AG09319 (cell line): Measurements from ENCODE around the gene PGLYRP3.

Experiments used
- DNase-seq: peaks from one replicate; pipeline ENCODE4 v3.0.0-alpha.2; 2010; ENCODE audit warnings: low read depth; ENCODE audit errors: extremely low read depth
- CTCF ChIP-seq: IDR thresholded peaks from 2 replicates; pipeline ENCODE4 v1.5.1; 2011; ENCODE audit warnings: low read depth, mild to moderate bottlenecking, inconsistent platforms, low read length, moderate library complexity

PGLYRP3 gene

DNA sequence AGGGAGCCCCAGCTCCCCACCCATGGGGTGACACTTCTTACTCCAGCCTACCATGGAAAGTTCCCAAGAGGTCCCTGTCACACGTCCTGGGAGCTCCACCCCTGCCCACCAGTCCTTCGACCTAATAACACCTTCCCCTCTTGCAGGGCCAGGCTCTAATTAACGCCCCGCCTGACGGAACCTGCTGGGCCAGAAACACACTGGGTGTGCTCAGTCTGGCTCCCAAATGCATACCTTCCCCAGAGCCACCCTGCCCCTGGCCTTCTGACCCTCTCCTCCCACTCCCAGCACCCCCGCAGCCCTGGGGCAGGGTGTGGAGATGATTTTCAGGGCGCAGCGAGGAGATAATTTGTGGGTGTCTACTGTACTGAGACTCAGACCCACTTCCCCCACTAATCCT lies 20.6 kb downstream of the PGLYRP3 start:
- TF ChIP-seq CTCF = no peak
- DNase-seq = no peak

DNA sequence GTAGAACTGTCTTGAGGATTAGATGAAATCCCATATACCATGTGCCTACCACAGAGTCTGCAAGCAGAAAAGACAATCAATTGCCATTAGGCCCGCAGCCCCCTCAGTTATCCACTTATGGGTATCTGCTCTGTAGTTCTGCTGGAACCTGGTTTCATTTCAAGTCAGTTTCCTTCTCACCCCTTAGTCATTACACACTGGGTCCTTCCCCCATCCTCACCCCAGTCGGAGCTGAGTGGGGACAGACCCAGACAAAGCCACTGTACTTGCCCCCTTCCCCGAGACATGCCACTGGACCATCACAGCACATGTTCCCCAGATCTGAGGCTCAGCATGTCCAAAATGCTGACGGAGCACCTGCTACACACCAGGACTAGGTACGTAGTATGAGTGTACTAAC lies 21.2 kb downstream of the PGLYRP3 start:
- TF ChIP-seq CTCF = no peak
- no peak for DNase-seq

GRCh38 chr1:153288634-153289275 lies 24.0 kb downstream of the PGLYRP3 start:
- DNase-seq = no peak
- peak; percentile 25 for TF ChIP-seq CTCF

- no peak for DNase-seq
- TF ChIP-seq CTCF = peak; percentile 13
Observed at GRCh38 chr1:153277852-153278251, 34.9 kb downstream of the PGLYRP3 start.

DNA sequence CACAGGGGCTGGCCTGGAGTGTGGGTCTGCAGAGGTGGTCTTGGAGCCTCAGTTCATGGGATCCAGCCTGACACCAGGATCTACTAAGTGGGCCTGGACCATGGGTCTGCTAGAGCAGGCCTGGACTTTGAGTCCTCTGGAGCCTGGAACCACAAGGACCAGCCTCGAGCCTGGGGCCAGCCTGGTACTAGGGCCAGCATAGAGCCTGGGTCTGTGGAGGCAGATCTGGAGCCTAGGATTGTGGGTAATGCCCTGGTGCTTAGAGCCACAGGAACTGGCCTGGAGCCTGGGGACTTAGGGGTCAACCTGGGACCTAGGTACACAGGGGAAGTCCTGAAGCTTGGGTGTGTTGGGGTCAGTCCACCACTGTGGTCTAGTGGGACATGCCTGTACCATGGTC lies 40.6 kb downstream of the PGLYRP3 start:
- no peak for TF ChIP-seq CTCF
- no peak for DNase-seq

DNA sequence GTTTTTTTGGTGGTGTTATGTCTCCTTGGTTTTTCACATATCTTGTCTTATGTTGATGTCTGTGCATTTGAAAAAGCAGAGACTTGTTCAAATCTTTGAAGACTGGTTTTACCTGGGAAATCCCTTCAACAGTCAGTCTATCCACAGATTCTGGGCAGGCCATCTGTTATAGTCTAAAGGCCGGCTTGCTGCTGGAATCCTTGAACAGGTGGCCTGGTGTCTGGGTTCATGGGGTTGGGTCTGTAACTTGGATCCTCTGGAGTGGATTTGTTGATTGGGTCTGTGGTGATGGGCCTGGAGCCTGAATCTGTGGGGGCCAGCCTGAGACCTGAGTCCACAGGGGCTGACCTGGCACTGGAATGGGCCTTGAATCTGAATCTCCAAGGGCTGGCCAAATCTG lies 41.0 kb downstream of the PGLYRP3 start:
- no peak for DNase-seq
- no peak for TF ChIP-seq CTCF

DNA sequence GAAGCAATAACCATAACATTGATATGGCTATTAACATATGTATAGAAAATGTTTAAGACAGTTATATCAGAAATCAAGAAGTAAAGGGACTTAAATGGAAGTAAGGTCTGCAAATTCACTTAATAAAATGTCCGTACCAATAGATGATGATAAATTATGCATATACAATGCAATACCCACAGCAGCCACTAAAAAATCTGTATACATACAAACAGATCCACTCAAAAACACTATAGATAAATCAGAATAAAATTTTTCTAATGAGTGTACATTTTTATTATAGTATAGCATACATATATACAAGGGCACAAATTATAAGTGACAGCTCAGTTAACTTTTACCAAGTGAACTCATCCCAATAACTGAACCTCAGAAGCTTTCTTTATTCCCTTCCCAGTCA lies 47.3 kb downstream of the PGLYRP3 start:
- no peak for DNase-seq
- TF ChIP-seq CTCF = no peak
